A549 (cell line): ENCODE results near the gene SMARCB1.

Source experiments
- BHLHE40 ChIP-seq: IDR thresholded peaks from 2 replicates; pipeline ENCODE4 v1.6.1; 2012; ENCODE audit warnings: low read depth, low read length, inconsistent platforms
- CBX2 ChIP-seq: fragments of 200-600 bp; sonication (generic); IDR thresholded peaks from 2 replicates; pipeline ENCODE4 v1.6.1; 2016; ENCODE audit warnings: low read depth, mild to moderate bottlenecking, borderline replicate concordance
- CEBPB ChIP-seq, 2 experiments: fragments of >200 bp in 1 of 2; sonication (Bioruptor Twin) in 1 of 2; formaldehyde crosslinking in 1 of 2; IDR thresholded peaks; 2 replicates each; pipeline ENCODE4 v1.6.1; 2012 to 2016
- CHD4 ChIP-seq: fragments of 200-600 bp; sonication (generic); IDR thresholded peaks from 2 replicates; pipeline ENCODE4 v1.6.1; 2016; ENCODE audit warnings: antibody characterized with exemption, mild to moderate bottlenecking, borderline replicate concordance
- CTCF ChIP-seq: fragments of >200 bp; sonication (Bioruptor Twin); formaldehyde crosslinking; IDR thresholded peaks from 3 replicates; pipeline ENCODE4 v1.5.1; 2016
- E2F6 ChIP-seq: IDR thresholded peaks from 2 replicates; pipeline ENCODE4 v1.6.1; 2012; ENCODE audit warnings: low read depth, borderline replicate concordance
- ELK1 ChIP-seq: fragments of 150-350 bp; IDR thresholded peaks from 2 replicates; pipeline ENCODE4 v1.6.1; 2014; ENCODE audit warnings: low read depth, mild to moderate bottlenecking, low read length
- EP300 ChIP-seq, 2 experiments: fragments of >200 bp; sonication (Bioruptor Twin); formaldehyde crosslinking; IDR thresholded peaks; 2 replicates in 1 of 2; 3 replicates in 1 of 2; pipeline ENCODE4 v1.6.1; 2016 to 2017
- ESRRA ChIP-seq: fragments of 150-350 bp; IDR thresholded peaks from 2 replicates; pipeline ENCODE4 v1.6.1; 2014; ENCODE audit warnings: mild to moderate bottlenecking, low read length, borderline replicate concordance
- NFE2L2 ChIP-seq: fragments of 150-350 bp; conservative IDR thresholded peaks from 2 replicates; pipeline ENCODE4 v1.6.1; 2014; ENCODE audit warnings: low read length
- PBX3 ChIP-seq: IDR thresholded peaks from 2 replicates; pipeline ENCODE4 v1.6.1; 2012
- POLR2A ChIP-seq: IDR thresholded peaks from 2 replicates; pipeline ENCODE4 v1.6.1; 2012; ENCODE audit warnings: mild to moderate bottlenecking, low read length
- RCOR1 ChIP-seq: fragments of 150-350 bp; IDR thresholded peaks from 2 replicates; pipeline ENCODE4 v1.6.1; 2014; ENCODE audit warnings: antibody characterized with exemption, low read length, low read depth

GRCh38 chr22:23763954-23764353 lies 22.8 kb upstream of the SMARCB1 start:
- no peak for TF ChIP-seq CTCF
- no peak for TF ChIP-seq CBX2
- TF ChIP-seq PBX3: no peak
- no peak for TF ChIP-seq RCOR1
- no peak for TF ChIP-seq ELK1
- TF ChIP-seq BHLHE40: no peak
- TF ChIP-seq POLR2A: no peak
- TF ChIP-seq CEBPB (IDR thresholded peaks at IDR 0.05): no peak
- no peak for TF ChIP-seq NFE2L2
- TF ChIP-seq CHD4: no peak
- TF ChIP-seq E2F6: no peak
- no peak for TF ChIP-seq EP300 (IDR thresholded peaks at IDR 0.05)
- no peak for TF ChIP-seq ESRRA
